Epithelial cell of esophagus (primary cell): ENCODE measurements around the gene MCU.

Experiments used
- DNase-seq: peaks from one replicate; pipeline ENCODE4 v3.0.0; 2010; ENCODE audit warnings: low read depth
- H3K4me3 ChIP-seq: 2 replicates; pipeline ENCODE4 v1.5.1; 2011; ENCODE audit warnings: mild to moderate bottlenecking, low read length, control low read depth
- TF ChIP-seq, protein P1 (sequence below): IDR thresholded peaks from 2 replicates; pipeline ENCODE4 v1.5.1; 2011; ENCODE audit warnings: low read depth, mild to moderate bottlenecking, low read length, control low read depth, inconsistent platforms; ENCODE audit not compliant: insufficient read depth; ENCODE audit errors: missing control alignments

MCU gene

DNA sequence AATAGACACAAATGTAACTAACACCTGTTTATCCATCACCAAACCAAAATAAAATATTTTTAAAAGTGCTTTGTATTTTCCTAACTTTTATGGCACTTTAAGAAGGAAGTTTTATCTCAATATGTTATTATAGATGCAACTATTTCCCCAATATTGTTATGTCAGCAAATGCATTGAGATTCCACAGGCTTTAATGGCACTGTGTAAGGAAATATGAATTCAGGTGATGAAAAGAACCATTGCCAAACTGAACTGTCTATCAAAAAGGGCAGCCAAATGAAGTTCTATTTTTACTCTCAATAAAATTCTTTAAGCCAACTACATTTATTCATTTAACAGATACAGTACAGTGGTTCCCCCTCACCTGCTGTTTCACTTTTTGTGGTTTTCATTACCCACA, 134.4 kb downstream of the MCU start:
- DNase-seq: no peak
- TF ChIP-seq, protein P1, sequence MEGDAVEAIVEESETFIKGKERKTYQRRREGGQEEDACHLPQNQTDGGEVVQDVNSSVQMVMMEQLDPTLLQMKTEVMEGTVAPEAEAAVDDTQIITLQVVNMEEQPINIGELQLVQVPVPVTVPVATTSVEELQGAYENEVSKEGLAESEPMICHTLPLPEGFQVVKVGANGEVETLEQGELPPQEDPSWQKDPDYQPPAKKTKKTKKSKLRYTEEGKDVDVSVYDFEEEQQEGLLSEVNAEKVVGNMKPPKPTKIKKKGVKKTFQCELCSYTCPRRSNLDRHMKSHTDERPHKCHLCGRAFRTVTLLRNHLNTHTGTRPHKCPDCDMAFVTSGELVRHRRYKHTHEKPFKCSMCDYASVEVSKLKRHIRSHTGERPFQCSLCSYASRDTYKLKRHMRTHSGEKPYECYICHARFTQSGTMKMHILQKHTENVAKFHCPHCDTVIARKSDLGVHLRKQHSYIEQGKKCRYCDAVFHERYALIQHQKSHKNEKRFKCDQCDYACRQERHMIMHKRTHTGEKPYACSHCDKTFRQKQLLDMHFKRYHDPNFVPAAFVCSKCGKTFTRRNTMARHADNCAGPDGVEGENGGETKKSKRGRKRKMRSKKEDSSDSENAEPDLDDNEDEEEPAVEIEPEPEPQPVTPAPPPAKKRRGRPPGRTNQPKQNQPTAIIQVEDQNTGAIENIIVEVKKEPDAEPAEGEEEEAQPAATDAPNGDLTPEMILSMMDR: no peak
- no peak overlapping the region for H3K4me3 ChIP-seq

GRCh38 chr10:72828294-72828693, 136.4 kb downstream of the MCU start:
- TF ChIP-seq, protein P1: no peak
- DNase-seq: no peak
- H3K4me3 ChIP-seq: no peak overlapping the region

GRCh38 chr10:72830625-72831024, 138.7 kb downstream of the MCU start:
- H3K4me3 ChIP-seq: no peak overlapping the region
- TF ChIP-seq, protein P1: no peak
- DNase-seq: no peak

GRCh38 chr10:72831696-72832409, 139.9 kb downstream of the MCU start:
- no peak for DNase-seq
- TF ChIP-seq, protein P1: no peak

GRCh38 chr10:72832701-72833100, 140.8 kb downstream of the MCU start:
- TF ChIP-seq, protein P1: no peak
- DNase-seq: no peak
- H3K4me3 ChIP-seq: no peak overlapping the region

More at GRCh38 chr10:72831696-72832409, 139.9 kb downstream of the MCU start:
- H3K4me3 ChIP-seq: no peak overlapping the region

DNA sequence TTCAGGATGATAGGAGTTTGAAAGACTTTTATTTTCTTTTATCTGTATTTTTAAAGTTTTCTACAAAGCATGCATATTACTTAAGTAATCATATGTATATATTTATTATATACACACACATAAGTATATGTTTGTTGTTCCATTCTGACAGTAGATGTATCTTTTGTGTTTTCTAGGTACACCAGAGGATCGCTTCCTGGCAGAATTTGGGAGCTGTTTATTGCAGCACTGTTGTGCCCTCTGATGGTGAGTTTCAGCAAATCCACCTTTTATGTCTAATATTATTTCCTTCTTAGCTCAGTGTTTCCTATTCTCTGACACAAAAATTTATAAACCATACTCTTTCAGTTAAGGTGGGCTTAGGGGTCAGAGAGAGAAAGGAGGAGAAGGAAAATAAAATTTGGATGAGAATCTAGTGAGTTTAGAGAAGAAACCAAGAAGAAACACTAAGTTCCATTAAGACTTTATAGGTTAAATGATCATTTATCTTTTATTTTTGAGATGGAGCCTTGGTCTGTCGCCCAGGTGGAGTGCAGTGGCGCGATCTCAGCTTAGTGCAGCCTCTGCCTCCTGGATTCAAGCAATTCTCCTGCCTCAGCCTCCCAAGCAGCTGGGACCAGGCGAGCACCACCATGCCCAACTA, 142.4 kb downstream of the MCU start:
- TF ChIP-seq, protein P1: peak; percentile 70
- no peak overlapping the region for H3K4me3 ChIP-seq
- peak; percentile 77 for DNase-seq
